GM18498 (cell line): ENCODE results near the gene RAP2B.
A peak's percentile ranks its signal among the peaks of the same experiment; 100 is the strongest.
"Not testable (repeated sequence)": the region's sequence is repeated elsewhere in the genome, so short reads cannot be mapped to it uniquely, and the experiment has no call there.

Source experiments
- ATAC-seq: cut with Tn5 transposase; IDR thresholded peaks from one replicate; pipeline ENCODE4 v1.9.1; 2021; ENCODE audit warnings: mild to moderate bottlenecking, moderate library complexity; ENCODE audit not compliant: unreplicated experiment

Gene RAP2B

DNA sequence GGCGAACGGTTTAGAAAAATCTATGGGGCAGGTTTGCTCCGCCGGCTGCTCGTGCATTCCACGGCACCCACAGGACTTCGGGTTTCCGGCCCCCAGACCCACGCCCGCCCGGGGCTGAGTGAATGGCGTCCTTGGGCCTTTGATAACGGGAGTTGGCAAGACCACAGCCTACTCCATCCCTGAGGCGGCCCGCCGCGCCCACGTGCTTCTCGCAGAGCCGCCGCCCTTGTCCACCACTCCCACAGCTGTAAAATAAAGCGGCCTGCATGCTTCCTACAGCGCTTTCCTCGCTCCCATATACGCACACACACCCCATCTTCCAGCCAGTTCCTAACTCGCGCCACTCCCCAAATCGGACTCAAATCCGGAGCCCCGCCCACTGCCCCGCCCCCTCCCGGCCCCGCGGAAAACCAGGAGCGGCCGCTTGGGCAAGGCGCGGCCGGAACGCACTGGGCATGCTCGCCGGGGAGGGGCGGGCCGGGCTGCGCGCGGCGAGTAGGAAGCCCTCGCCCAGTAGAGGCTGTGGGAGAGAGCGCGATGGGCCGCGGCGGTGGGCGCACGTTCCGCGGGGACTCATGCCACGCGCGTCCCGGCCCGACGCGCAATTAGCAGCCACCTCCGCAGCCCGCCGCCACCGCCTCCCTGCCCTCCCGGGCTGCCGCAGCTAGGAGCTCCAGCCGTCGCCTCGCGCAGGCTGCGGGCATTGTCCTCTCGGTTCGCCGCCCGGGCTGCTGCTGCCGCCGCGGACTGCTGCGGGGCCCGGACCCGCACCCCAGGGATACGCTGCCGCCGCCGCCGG, at the start of gene RAP2B:
Gene RAP2B, plus strand, starts transcription at position 513 of the 799 bp plus-strand sequence. CDS start 468 bp downstream, outside the sequence.
- peak; percentile 58 for ATAC-seq

DNA sequence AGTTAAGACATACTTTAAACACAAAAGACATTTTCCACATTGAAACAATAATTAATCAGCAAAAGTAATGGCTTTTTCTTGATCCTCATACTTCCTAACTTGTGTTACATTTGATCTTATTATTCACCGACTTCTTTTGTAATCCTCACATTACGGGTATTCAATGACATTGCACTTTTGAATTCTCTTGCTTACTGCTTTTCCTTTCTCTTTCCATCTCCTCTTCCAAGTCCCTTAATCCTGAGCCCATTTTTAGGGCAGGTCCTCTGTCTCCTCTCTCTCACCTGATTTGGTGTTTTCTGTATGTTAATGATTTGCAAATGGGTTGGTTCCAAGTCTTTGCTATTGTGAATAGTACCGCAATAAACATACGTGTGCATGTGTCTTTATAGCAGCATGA, 48.5 kb upstream of the RAP2B start:
- no peak for ATAC-seq

DNA sequence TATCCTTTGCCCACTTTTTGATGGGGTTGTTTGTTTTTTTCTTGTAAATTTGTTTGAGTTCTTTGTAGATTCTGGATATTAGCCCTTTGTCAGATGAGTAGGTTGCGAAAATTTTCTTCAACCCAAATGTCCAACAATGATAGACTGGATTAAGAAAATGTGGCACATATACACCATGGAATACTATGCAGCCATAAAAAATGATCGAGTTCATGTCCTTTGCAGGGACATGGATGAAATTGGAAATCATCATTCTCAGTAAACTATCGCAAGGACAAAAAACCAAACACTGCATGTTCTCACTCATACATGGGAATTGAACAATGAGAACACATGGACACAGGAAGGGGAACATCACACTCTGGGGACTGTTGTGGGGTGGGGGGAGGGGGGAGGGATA, 47.8 kb upstream of the RAP2B start:
- ATAC-seq, result not testable (repeated sequence)

DNA sequence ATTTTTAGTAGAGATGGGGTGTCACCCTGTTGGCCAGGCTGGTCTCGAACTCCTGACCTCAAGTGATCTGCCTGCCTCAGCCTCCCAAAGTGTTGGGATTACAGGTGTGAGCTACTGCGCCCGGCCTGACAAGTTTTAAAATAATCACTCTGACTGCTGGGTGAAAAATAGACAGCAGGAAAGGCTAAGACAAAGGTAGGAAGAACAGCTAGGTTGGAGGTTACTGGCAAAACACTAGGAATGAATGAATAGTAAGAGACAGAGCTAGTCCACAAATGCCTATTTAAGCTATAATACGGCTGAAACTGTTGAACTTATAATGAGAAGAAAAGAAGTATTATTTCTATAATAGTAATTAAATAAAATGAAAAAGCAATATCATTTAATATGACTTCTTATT, 46.7 kb upstream of the RAP2B start:
- no peak for ATAC-seq

DNA sequence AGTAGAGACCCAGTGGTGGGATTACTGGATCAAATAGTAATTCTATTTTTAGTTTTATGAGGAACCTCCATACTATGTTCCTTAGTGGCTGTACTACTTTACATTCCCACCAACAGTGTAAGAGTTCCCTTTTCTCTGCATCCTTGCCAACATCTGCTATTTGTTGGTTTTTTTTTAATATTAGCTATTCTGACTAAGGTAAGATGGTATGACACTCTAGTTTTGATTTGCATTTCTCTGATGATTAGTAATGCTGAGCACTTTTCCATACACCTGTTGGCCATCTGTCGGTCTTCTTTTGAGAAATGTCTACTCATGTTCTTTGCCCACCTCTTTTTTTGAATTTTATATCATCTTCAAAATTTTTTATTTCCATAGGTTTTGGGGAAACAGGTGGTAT, 34.2 kb upstream of the RAP2B start:
- ATAC-seq, result no peak

DNA sequence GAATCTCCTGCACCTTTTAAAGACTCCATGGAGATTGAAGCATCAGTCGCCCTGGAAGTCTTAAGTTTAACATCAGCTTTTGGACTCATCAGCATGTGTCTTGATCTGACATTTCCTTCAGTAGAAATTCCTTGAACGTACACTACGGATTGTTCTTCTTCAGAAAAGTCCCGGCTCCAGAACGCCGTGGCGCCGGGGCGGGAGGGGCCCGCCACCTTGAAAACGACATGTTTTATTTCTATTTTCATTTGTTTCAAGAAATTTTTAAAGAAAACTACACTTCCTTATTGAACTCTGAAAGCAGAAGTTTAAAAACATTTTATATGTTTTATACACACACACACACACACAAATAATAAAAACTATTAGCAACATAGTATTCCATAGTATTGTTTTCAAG, 32.6 kb upstream of the RAP2B start:
- no peak for ATAC-seq

DNA sequence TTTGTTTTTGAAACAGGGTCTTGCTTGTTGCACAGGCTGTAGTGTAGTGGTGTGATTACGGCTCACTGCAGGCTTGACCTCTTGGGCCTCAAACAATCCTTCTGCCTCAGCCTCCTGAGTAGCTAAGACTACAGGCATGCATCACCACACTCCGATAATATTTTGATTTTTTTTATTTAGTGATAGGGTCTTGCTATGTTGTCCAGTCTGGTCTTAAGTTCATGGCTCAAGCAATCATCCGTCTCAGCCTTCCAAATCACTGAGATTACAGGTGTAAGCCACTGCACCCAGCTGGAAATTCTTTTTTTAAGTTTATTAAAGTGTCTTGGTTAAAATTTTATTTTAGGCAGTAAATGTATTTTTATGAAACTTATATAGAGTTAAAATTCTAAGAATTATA, 32.2 kb upstream of the RAP2B start:
- ATAC-seq, result no peak

DNA sequence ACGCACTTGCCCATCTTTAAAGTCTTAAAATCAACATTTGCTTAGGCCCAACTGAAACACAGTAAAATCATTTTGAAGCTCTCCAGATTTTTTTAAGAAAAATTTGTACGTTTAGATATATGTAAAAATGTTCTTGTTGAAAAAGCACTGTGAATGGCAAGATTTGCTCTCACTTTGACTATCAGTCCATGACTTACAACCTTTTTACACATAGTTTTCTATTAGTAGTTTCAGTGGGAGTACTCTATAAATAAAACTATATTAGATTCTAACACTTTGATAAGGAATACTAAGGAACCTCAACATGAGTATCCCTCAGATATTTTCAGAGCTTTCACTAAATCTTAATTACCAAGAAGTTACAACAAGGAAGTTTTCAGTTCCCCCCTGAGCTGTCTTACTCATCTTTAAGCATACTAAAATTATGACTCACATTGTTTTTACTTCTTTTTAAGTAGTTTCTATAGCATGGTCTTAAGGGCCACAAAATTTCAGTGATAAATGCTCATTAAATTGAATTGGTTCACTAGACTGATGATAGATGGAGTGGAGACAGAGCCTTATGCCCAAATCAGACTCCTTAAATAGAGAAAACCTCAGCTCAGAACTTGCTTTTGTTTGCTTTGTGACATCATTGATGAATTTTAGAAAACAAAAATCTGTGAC, 31.6 kb upstream of the RAP2B start:
- ATAC-seq, result peak; percentile 89

DNA sequence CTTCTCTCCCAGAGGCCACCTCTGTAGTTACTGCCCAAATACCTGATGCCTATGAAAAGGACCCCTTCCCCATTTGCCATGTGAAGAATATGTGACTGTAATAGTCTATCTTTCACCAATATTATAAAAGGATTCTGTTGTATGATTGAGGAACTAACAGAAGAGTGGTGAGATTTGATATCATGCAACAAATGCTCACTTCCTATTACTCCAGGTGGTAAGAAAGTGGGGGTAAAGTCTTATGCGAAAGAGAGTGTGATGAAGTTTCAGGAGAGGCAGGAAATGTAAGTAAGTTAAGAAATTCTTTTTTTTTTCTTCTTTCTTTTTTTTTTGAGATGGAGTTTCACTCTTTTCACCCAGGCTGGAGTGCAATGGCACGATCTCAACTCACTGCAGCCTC, 24.4 kb upstream of the RAP2B start:
- ATAC-seq, result peak; percentile 52

DNA sequence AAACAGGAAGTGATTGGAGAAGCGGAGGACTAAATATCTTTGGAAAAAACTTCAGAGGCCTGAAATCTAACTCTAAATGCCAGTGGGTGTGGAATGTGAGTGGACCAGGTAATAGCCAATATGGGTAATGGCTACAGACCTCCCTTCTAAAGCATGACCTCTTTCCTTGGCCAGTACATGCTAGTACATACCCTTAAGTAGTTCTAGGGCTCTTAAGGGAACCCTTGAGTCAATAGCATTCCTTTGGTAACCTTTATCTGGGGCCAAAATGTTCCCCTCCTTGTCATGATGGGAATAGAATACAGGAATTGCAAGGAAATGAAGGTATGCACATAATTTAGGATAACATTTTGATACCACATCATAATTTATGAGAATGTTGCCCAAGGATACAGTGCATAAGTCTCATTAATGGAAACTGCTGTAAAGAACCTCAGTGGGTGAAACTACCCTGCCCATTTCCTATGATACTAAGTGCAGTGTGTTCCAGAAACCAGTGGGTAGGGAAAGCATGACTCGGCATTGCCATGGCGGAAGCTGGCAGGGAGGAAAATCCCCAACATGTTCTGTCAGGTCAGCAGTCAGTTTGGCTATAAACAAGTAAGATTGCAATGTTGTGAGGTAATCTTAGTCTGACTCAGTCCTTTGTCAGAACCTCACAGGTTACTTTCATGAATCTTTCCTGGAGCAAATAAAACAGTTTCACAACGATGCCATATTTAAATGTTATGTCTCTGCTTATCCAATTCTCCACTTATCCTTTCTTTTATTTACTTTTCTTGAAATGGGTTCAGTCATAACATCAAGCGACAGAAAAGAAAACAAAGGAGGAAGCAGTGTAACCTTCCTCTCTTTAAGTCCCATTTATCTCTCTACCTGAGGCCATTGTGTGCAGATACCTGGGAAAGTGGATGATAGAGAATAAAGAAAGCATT, 23.5 kb upstream of the RAP2B start:
- ATAC-seq, result peak; percentile 74

DNA sequence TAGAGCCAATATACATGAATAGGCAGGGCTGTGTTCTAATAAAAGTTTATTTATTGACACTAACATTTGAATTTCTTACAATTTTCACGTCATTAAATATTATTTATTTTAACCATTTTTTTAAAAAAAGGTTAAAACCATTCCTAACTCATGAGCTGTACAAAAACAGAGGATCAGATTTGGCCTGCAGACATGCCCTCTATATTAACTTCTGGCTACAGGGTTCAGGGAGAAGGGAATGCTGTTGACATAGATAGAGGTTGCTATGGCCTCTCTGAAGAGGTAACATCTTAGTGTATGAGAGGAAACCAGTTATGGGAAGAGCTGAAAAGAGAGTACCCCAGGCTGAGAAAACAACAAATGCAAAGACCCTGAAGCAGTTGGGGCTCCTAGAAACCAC, 19.1 kb upstream of the RAP2B start:
- ATAC-seq, result no peak

DNA sequence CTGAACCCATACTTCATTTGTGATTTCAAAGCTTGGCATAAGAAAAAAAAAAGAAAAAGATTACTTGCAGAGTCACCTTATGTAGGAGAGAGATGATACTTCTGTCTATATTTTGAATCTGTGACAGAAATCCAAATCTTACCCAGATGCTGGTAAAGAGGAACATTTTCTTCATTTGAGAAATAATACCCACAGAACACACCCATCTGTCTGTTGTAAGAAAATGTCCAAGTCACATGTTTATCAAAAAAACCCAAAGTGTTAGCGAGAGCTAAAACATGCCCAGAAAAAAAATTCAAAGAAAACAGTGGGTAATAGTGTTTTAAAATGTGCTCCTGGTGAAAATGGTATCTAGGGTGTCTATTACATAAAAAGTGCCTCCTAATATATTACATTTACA, 18.0 kb upstream of the RAP2B start:
- ATAC-seq, result no peak

DNA sequence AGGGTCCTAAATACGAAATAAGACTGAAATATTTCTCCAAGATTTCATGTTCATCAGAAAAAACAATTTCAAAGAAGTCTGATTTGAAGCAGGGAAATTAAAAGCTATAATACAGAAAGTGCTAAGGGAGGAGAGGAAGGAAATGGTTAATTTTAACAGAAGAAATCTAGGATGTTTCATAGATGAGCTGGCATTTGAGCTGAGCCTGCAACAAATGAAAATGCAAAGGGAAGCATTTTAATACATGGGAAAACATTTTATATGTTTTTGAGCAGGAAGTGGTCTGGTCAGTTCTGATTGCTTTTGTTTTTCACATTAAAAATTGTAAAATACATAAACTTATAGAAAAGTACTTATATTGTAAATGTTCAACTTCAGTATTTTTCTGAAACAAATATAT, 17.2 kb upstream of the RAP2B start:
- ATAC-seq, result no peak

DNA sequence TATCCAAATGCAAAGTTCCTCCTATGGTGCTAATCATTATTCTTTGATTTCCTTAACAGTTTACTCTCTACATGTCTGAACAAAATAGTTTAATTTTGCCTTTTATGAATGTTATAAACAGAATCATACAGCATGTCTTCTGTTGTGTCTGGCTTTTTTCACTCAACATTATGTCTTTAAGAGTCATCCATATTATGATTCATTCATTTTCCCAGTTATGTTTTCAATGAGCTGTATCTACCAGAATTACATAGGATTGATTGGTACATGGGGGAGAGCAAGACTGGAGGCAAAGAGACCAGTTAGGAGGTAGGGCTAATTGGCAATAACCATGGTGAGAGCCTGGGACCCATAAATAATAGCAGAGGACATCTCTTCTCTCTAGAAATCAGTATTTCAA, 16.6 kb upstream of the RAP2B start:
- no peak for ATAC-seq

DNA sequence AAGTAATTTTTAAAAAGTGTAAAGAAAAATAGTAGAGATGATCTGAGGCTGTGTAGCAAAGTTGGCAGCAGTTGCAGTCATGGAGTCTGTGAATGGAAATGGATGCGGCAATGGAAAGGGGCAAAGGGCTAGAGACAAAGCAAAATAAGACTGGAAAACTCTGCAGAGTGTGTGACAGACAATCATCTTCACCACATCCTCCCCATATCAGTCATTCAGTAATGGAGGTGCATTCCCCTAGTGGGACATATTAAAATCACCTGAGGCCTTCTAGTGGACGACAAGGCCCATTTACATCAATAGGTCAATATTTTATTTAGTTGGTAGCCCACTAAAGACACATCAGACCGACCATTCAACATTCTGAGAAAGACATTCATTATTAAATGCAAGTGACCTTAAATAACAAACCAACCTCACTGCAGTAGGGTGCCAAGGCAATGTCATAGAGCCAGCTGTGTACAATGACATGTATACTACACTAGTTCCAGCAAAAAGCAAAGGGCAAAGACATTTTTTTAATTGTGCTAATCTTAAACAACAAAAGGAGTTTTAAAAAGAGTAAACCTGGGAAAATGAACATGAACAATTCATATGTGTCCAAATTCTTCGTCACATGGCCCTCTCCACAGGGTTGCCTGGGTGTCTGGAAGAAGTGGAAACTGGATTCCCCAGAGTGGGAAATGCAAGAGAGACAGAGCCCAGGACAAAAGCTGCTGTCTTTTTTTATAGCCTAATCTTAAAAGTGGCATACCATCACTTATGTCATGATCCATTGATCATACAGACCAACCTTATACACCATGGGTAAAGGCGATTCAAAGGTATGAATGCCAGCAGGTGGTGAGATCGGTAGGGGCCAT, 15.6 kb upstream of the RAP2B start:
- ATAC-seq, result no peak

DNA sequence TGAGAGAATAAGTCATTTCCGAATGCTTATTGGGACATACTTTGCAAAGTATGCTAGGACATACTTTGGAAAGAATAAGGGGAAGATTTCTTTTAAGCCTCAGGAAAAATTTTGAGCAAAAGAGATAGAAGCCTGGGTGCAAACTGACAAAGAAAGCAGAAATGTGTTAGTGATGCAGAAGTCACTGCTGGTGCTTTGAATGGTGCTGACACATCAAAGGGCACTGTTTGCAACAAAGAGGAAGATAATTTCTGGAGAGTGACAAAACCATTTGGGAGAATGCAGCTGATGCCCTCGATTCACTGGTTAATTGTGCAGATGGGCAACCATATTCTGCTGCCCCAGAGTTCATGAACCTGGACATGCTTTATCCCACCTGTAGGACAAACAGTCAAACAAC, 11.0 kb upstream of the RAP2B start:
- no peak for ATAC-seq

DNA sequence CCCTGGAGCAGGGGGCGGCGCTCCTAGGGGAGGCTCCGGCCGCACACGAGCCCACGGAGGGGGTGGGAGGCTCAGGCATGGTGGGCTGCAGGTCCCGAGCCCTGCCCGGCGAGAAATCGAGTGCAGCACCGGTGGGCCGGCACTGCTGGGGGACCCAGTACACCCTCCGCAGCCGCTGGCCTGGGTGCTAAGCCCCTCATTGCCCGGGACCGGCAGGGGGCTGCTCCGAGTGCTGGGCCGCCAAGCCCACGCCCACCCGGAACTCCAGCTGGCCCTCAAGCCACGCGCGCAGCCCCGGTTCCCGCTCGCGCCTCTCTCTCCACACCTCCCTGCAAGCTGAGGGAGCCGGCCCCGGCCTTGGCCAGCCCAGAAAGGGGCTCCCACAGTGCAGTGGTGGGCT, 6.2 kb upstream of the RAP2B start:
- ATAC-seq, result not testable (repeated sequence)

DNA sequence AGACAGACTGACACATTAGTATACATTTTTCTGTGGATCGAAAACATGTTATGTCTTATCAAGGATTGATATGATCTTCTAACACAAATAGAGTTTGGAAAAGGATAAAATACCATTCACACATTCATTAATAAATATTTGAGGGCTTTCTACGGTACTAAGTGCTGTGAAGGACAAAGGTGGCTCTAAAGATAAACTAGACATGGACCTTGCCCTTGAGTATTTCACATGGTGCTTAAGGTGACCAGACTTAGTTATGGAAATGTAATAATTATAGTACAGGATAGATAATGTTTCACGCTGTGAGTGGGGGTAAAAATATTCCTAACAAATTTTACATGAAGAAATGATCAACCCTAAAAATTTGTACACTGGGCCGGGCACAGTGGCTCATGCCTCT, 3.8 kb upstream of the RAP2B start:
- no peak for ATAC-seq

DNA sequence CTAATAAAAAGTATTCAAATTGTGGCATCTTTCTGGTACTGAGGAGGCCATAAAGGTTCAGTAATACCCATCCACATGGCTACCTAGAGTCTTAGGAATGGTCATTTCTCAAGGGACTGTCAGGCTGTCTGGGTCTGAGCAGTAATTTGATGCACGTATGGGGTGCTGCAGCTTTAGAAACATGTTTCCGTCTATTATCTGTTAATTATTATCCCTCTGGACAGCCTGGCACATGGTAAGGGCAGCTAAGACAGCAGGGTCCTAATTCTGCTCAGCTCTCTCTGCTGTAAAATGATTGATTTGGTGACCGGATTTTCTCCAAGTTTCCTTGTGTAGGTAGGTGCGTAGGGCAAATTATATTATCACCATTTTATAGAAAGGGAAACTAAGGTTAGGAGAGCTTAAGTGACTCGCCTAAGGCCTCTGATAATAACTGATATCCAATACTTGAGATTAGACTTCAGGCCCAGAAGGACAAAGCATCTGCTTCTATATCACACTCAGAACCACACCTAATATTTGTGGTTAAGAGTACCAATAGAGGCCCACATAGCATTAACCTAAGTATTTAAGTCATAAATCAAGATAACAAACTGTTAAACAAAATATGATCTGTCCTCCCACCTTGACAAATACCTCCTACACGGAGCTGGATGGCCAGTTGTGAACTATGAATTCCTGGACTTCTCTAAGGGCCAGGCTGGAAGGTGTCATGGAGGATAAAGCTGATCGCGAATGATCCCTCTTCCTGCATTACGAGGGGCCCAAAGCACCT, 2.9 kb upstream of the RAP2B start:
- no peak for ATAC-seq
